ENCODE results near the gene PAPLN.

Gene PAPLN

GRCh38 chr14:73249564-73250316 is 12.4 kb downstream of the PAPLN start:
- no peak overlapping the region for H3K4me3 ChIP-seq (ENCODE audit: low read length)
- no peaks in the 10 kb centered on the region for H3K27me3 ChIP-seq (ENCODE audit: control insufficient read depth, insufficient read depth, low read length)
- H3K36me3 ChIP-seq (ENCODE audit: insufficient read depth, low read length): no peaks in the 10 kb centered on the region
- H3K9ac ChIP-seq (ENCODE audit: low read depth, low read length): no peak overlapping the region
- no peaks in the 10 kb centered on the region for H3K9me3 ChIP-seq (replicated peaks; ENCODE audit: low read length)
- peaks cover 14% of the 10 kb centered on the region for H3K4me1 ChIP-seq (ENCODE audit: control insufficient read depth, insufficient read depth, low read length)
- no peak overlapping the region for H3K4me2 ChIP-seq (ENCODE audit: low read length)

GRCh38 chr14:73250317-73250713 is 13.0 kb downstream of the PAPLN start:
- Histone ChIP-seq H3K27me3 (ENCODE audit: control insufficient read depth, insufficient read depth, low read length) (no peaks in the 10 kb centered on the region), H3K9ac (ENCODE audit: low read depth, low read length) (no peak overlapping the region), H3K36me3 (ENCODE audit: insufficient read depth, low read length) (no peaks in the 10 kb centered on the region), H3K4me1 (ENCODE audit: control insufficient read depth, insufficient read depth, low read length) (peaks cover 14% of the 10 kb centered on the region), H3K4me2 (ENCODE audit: low read length) (no peak overlapping the region), H3K9me3 (replicated peaks; ENCODE audit: low read length) (no peaks in the 10 kb centered on the region), H3K4me3 (ENCODE audit: low read length) (no peak overlapping the region)

GRCh38 chr14:73250781-73251500 is 13.6 kb downstream of the PAPLN start:
- H3K27me3 ChIP-seq (ENCODE audit: control insufficient read depth, insufficient read depth, low read length): no peaks in the 10 kb centered on the region
- H3K9me3 ChIP-seq (replicated peaks; ENCODE audit: low read length): no peaks in the 10 kb centered on the region
- H3K36me3 ChIP-seq (ENCODE audit: insufficient read depth, low read length): no peaks in the 10 kb centered on the region
- H3K9ac ChIP-seq (ENCODE audit: low read depth, low read length): no peak overlapping the region
- peaks cover 8% of the 10 kb centered on the region for H3K4me1 ChIP-seq (ENCODE audit: control insufficient read depth, insufficient read depth, low read length)
- no peak overlapping the region for H3K4me3 ChIP-seq (ENCODE audit: low read length)
- H3K4me2 ChIP-seq (ENCODE audit: low read length): no peak overlapping the region

- no peak overlapping the region for H3K4me3 ChIP-seq (ENCODE audit: low read length)
- H3K9me3 ChIP-seq (replicated peaks; ENCODE audit: low read length): no peaks in the 10 kb centered on the region
- H3K27me3 ChIP-seq (ENCODE audit: control insufficient read depth, insufficient read depth, low read length): no peaks in the 10 kb centered on the region
- H3K4me1 ChIP-seq (ENCODE audit: control insufficient read depth, insufficient read depth, low read length): peaks cover 8% of the 10 kb centered on the region
- H3K4me2 ChIP-seq (ENCODE audit: low read length): no peak overlapping the region
- H3K36me3 ChIP-seq (ENCODE audit: insufficient read depth, low read length): no peaks in the 10 kb centered on the region
- no peak overlapping the region for H3K9ac ChIP-seq (ENCODE audit: low read depth, low read length)
Measured at GRCh38 chr14:73251516-73252215, 14.4 kb downstream of the PAPLN start.

- no peak overlapping the region for H3K4me3 ChIP-seq (ENCODE audit: low read length)
- H3K9ac ChIP-seq (ENCODE audit: low read depth, low read length): no peak overlapping the region
- H3K36me3 ChIP-seq (ENCODE audit: insufficient read depth, low read length): no peaks in the 10 kb centered on the region
- no peaks in the 10 kb centered on the region for H3K27me3 ChIP-seq (ENCODE audit: control insufficient read depth, insufficient read depth, low read length)
- H3K4me1 ChIP-seq (ENCODE audit: control insufficient read depth, insufficient read depth, low read length): peaks cover 8% of the 10 kb centered on the region
- no peaks in the 10 kb centered on the region for H3K9me3 ChIP-seq (replicated peaks; ENCODE audit: low read length)
- no peak overlapping the region for H3K4me2 ChIP-seq (ENCODE audit: low read length)
Measured at GRCh38 chr14:73252491-73253322, 15.4 kb downstream of the PAPLN start.

GRCh38 chr14:73253323-73253610 is 16.0 kb downstream of the PAPLN start:
- no peak overlapping the region for H3K4me2 ChIP-seq (ENCODE audit: low read length)
- peaks cover 8% of the 10 kb centered on the region for H3K4me1 ChIP-seq (ENCODE audit: control insufficient read depth, insufficient read depth, low read length)
- no peak overlapping the region for H3K9ac ChIP-seq (ENCODE audit: low read depth, low read length)
- no peaks in the 10 kb centered on the region for H3K27me3 ChIP-seq (ENCODE audit: control insufficient read depth, insufficient read depth, low read length)
- no peaks in the 10 kb centered on the region for H3K36me3 ChIP-seq (ENCODE audit: insufficient read depth, low read length)
- H3K9me3 ChIP-seq (replicated peaks; ENCODE audit: low read length): no peaks in the 10 kb centered on the region
- H3K4me3 ChIP-seq (ENCODE audit: low read length): no peak overlapping the region

GRCh38 chr14:73253721-73254120 is 16.4 kb downstream of the PAPLN start:
- H3K9me3 ChIP-seq (replicated peaks; ENCODE audit: low read length): no peaks in the 10 kb centered on the region
- H3K4me2 ChIP-seq (ENCODE audit: low read length): no peak overlapping the region
- H3K9ac ChIP-seq (ENCODE audit: low read depth, low read length): no peak overlapping the region
- H3K36me3 ChIP-seq (ENCODE audit: insufficient read depth, low read length): no peaks in the 10 kb centered on the region
- no peaks in the 10 kb centered on the region for H3K27me3 ChIP-seq (ENCODE audit: control insufficient read depth, insufficient read depth, low read length)
- peaks cover 3% of the 10 kb centered on the region for H3K4me1 ChIP-seq (ENCODE audit: control insufficient read depth, insufficient read depth, low read length)
- no peak overlapping the region for H3K4me3 ChIP-seq (ENCODE audit: low read length)

- Histone ChIP-seq H3K27me3 (ENCODE audit: control insufficient read depth, insufficient read depth, low read length) (no peaks in the 10 kb centered on the region), H3K4me2 (ENCODE audit: low read length) (no peak overlapping the region), H3K4me3 (ENCODE audit: low read length) (no peak overlapping the region), H3K4me1 (ENCODE audit: control insufficient read depth, insufficient read depth, low read length) (no peaks in the 10 kb centered on the region), H3K36me3 (ENCODE audit: insufficient read depth, low read length) (no peaks in the 10 kb centered on the region), H3K9me3 (replicated peaks; ENCODE audit: low read length) (no peaks in the 10 kb centered on the region), H3K9ac (ENCODE audit: low read depth, low read length) (no peak overlapping the region)
Measured at GRCh38 chr14:73254247-73255004, 17.1 kb downstream of the PAPLN start.

GRCh38 chr14:73255005-73255400 is 17.7 kb downstream of the PAPLN start:
- no peak overlapping the region for H3K9ac ChIP-seq (ENCODE audit: low read depth, low read length)
- peaks cover 2% of the 10 kb centered on the region for H3K27me3 ChIP-seq (ENCODE audit: control insufficient read depth, insufficient read depth, low read length)
- no peaks in the 10 kb centered on the region for H3K9me3 ChIP-seq (replicated peaks; ENCODE audit: low read length)
- H3K4me2 ChIP-seq (ENCODE audit: low read length): no peak overlapping the region
- H3K4me3 ChIP-seq (ENCODE audit: low read length): no peak overlapping the region
- H3K36me3 ChIP-seq (ENCODE audit: insufficient read depth, low read length): no peaks in the 10 kb centered on the region
- H3K4me1 ChIP-seq (ENCODE audit: control insufficient read depth, insufficient read depth, low read length): no peaks in the 10 kb centered on the region

GRCh38 chr14:73255693-73256225 is 18.5 kb downstream of the PAPLN start:
- Histone ChIP-seq H3K9ac (ENCODE audit: low read depth, low read length) (no peak overlapping the region), H3K27me3 (ENCODE audit: control insufficient read depth, insufficient read depth, low read length) (peaks cover 2% of the 10 kb centered on the region), H3K4me3 (ENCODE audit: low read length) (no peak overlapping the region), H3K36me3 (ENCODE audit: insufficient read depth, low read length) (no peaks in the 10 kb centered on the region), H3K9me3 (replicated peaks; ENCODE audit: low read length) (no peaks in the 10 kb centered on the region), H3K4me2 (ENCODE audit: low read length) (no peak overlapping the region), H3K4me1 (ENCODE audit: control insufficient read depth, insufficient read depth, low read length) (no peaks in the 10 kb centered on the region)
